Measurements from ENCODE around the gene AIG1.

AIG1 gene

GRCh38 chr6:143362192-143362558 lies 301.5 kb downstream of the AIG1 start:
- no peak for DNase-seq

- no peak for DNase-seq
Measured at GRCh38 chr6:143363299-143363698, 302.6 kb downstream of the AIG1 start.

GRCh38 chr6:143368426-143368825 lies 307.7 kb downstream of the AIG1 start:
- no peak for DNase-seq

GRCh38 chr6:143369971-143370370 lies 309.3 kb downstream of the AIG1 start:
- no peak for DNase-seq

- no peak for DNase-seq
Measured at GRCh38 chr6:143370812-143371370, 310.2 kb downstream of the AIG1 start.

GRCh38 chr6:143372199-143372882 lies 311.7 kb downstream of the AIG1 start:
- DNase-seq: no peak

- DNase-seq: no peak
Measured at GRCh38 chr6:143374014-143374413, 313.3 kb downstream of the AIG1 start.

- DNase-seq: no peak
Measured at GRCh38 chr6:143375022-143375585, 314.4 kb downstream of the AIG1 start.

- no peak for DNase-seq
Measured at GRCh38 chr6:143376375-143376774, 315.7 kb downstream of the AIG1 start.

GRCh38 chr6:143376861-143377260 lies 316.2 kb downstream of the AIG1 start:
- no peak for DNase-seq

- no peak for DNase-seq
Measured at GRCh38 chr6:143385636-143386035, 324.9 kb downstream of the AIG1 start.

- DNase-seq: no peak
Measured at GRCh38 chr6:143390278-143390677, 329.6 kb downstream of the AIG1 start.
